Esophagus squamous epithelium (tissue), 5 donors: ENCODE measurements around the gene E2F4. TPM values are rescaled to one million over a fixed set of nuclear protein-coding genes. Genes with fewer than 3 reads are reported as not detected.

ENCODE experiments used
- DNase-seq: peaks from one replicate; lab custom pipeline; 2025; lab: John Stamatoyannopoulos, UW
- H3K27ac ChIP-seq, 4 donors: fragments of 200-600 bp; sonication (generic); one replicate each; pipeline ENCODE4 v1.5.1; 2016 to 2019; ENCODE audit warnings: mild to moderate bottlenecking in 1 of 4
- H3K27me3 ChIP-seq, 4 donors: fragments of 200-600 bp; sonication (generic); 1 replicate in 3 of 4; 2 replicates in 1 of 4; pipeline versions ENCODE4 v1.5.1 to v1.6.0; 2017 to 2021; ENCODE audit warnings: antibody characterized with exemption in 1 of 4
- H3K36me3 ChIP-seq, 3 donors: fragments of 200-600 bp; sonication (generic); one replicate each; pipeline ENCODE4 v1.5.1; 2016 to 2019
- H3K4me1 ChIP-seq, 3 donors: fragments of 200-600 bp; sonication (generic); one replicate each; pipeline ENCODE4 v1.5.1; 2017 to 2019
- H3K4me3 ChIP-seq, 4 donors: fragments of 200-600 bp; sonication (generic); 1 replicate in 3 of 4; 2 replicates in 1 of 4; pipeline ENCODE4 v1.5.1; 2016 to 2019; ENCODE audit warnings: mild to moderate bottlenecking in 2 of 4, moderate library complexity in 1 of 4
- H3K9me3 ChIP-seq, 3 donors: fragments of 200-600 bp; sonication (generic); one replicate each; pipeline ENCODE4 v1.5.1; 2016 to 2019
- POLR2A ChIP-seq, 4 donors: fragments of 450-650 bp; IDR thresholded peaks; one replicate each; pipeline ENCODE4 v1.6.1; 2017; ENCODE audit warnings: antibody characterized with exemption in 4 of 4, mild to moderate bottlenecking in 4 of 4, moderate library complexity in 3 of 4
- WGBS, 2 donors: methylation state at CpG; one replicate each; pipeline ENCODE4 v1.1.5; 2018; 5-methylcytosine and 5-hydroxymethylcytosine counted together
- intact Hi-C: fragments of 100-400 bp; cut with DNase I; formaldehyde crosslinking; loops from one replicate; pipeline ENCODE4 v1.15.0; 2022
- total RNA-seq, 4 donors: library from RNA; depleted of rRNA; stranded (reverse); fragments of >200 nt; gene quantifications; one replicate each; pipeline ENCODE4 v1.1.0, GENCODE V29; 2016
- TF ChIP-seq, protein P1 (sequence below), 6 experiments: fragments of 450-650 bp in 4 of 6; fragments of 200-600 bp in 2 of 6; sonication (generic) in 2 of 6; IDR thresholded peaks; one replicate each; pipeline ENCODE4 v1.5.1; 2016 to 2019; ENCODE audit warnings: antibody characterized with exemption in 6 of 6, mild to moderate bottlenecking in 4 of 6, moderate library complexity in 4 of 6
- donor health status: DM: yes; HTN: yes; CAD: no.

Gene E2F4
- total RNA-seq, 4 donors from 2014 or later = 66.1 to 96.9 (median 81.9) TPM

DNA sequence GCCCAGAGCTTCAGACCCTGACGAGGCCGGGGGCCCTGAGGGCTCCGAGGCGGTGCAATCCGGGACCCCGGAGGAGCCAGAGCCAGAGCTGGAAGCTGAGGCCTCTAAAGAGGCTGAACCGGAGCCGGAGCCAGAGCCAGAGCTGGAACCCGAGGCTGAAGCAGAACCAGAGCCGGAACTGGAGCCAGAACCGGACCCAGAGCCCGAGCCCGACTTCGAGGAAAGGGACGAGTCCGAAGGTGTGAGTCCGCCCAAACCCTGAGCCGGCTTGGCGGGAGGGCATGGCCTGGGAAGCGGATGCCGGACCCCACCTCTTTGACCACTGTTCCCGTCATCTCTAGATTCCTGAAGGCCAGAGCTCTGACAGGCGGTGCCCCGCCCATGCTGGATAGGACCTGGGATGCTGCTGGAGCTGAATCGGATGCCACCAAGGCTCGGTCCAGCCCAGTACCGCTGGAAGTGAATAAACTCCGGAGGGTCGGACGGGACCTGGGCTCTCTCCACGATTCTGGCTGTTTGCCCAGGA, 17.2 kb upstream of the E2F4 start:
- H3K4me3 ChIP-seq = peak overlapping the region; percentile 37 to 69 (median 51)
- H3K27me3 ChIP-seq = peaks cover 0 to 4% (median 0%) of the 10 kb centered on the region in 4 donors
- H3K36me3 ChIP-seq = peaks cover 0 to 12% (median 0%) of the 10 kb centered on the region in 3 donors
- H3K27ac ChIP-seq = peak overlapping the region; percentile 94 to 97 (median 94)
- H3K9me3 ChIP-seq = no peaks in the 10 kb centered on the region
- DNase-seq = no peak
- WGBS, 2 donors = 31 to 55% methylated on average over 8 to 12 of the region's 31 CpGs
- intact Hi-C loops = no loop called here
- peaks cover 60 to 99% (median 66%) of the 10 kb centered on the region in 3 donors for H3K4me1 ChIP-seq
- TF ChIP-seq POLR2A (IDR thresholded peaks at IDR 0.05) = no peak

GRCh38 chr16:67176662-67177061, 15.3 kb upstream of the E2F4 start:
- no peak for TF ChIP-seq POLR2A (IDR thresholded peaks at IDR 0.05)
- TF ChIP-seq, protein P1, sequence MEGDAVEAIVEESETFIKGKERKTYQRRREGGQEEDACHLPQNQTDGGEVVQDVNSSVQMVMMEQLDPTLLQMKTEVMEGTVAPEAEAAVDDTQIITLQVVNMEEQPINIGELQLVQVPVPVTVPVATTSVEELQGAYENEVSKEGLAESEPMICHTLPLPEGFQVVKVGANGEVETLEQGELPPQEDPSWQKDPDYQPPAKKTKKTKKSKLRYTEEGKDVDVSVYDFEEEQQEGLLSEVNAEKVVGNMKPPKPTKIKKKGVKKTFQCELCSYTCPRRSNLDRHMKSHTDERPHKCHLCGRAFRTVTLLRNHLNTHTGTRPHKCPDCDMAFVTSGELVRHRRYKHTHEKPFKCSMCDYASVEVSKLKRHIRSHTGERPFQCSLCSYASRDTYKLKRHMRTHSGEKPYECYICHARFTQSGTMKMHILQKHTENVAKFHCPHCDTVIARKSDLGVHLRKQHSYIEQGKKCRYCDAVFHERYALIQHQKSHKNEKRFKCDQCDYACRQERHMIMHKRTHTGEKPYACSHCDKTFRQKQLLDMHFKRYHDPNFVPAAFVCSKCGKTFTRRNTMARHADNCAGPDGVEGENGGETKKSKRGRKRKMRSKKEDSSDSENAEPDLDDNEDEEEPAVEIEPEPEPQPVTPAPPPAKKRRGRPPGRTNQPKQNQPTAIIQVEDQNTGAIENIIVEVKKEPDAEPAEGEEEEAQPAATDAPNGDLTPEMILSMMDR (IDR thresholded peaks at IDR 0.05) = no peak
- H3K27me3 ChIP-seq = no peaks in the 10 kb centered on the region
- WGBS, 2 donors = 66 to 77% methylated on average over 5 to 8 of the region's 12 CpGs
- H3K27ac ChIP-seq = no peak overlapping the region
- intact Hi-C loops = no loop called here
- no peak for DNase-seq
- H3K4me3 ChIP-seq = no peak overlapping the region
- H3K4me1 ChIP-seq = peaks cover 48 to 99% (median 60%) of the 10 kb centered on the region in 3 donors
- H3K36me3 ChIP-seq = peaks cover 0 to 12% (median 0%) of the 10 kb centered on the region in 3 donors
- H3K9me3 ChIP-seq = no peaks in the 10 kb centered on the region

DNA sequence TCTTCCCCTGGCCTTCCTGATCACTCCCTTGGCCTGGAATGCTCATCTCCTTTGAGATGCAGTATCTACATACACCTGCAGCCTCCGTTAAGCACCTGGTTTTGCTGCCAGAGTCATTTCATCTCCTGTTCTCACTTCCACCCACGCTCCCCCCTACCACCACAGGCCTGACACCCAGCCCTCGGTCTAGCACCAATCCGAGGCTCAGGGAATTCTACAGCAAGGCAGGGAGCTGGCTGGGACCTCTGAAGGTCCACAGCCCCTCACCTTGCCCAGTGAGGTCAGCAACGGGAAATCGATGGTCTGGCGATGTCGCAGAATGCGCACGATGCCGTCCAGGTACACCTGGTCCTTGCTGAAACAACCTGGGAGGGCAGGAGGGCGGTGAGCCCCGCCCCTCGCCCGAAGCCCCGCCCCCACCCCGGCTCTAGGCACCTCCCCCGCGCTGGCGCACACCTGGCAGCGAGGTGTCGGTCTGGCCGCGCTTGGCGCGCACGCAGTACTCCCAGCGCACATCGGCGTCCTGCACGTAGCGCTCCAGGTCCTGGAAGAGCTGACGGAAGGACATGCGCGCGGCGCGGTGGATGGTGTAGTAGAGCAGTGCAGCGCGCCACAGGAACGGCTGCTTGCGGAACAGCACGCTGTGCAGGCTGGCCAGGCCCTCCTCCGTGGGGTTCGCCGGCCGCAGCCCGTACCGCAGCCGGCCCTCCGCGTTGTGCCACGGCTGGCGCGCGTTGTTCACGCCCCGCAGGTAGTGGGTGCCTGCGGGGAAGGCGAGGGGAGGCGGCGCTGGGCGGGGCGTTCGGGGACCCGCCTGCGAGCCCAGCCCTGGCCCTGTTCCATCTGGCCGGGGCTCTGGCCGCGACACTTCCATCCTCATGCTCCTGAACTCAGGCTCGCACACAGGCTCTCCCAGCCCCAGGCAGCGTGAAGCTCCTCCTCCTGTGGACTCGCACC, 13.9 kb upstream of the E2F4 start:
- no peaks in the 10 kb centered on the region for H3K27me3 ChIP-seq
- WGBS, 2 donors = 4 to 9% methylated on average over 3 to 11 of the region's 73 CpGs
- intact Hi-C loops = no loop called here
- peak overlapping the region; percentile 38 to 70 (median 50) for H3K4me3 ChIP-seq
- no peaks in the 10 kb centered on the region for H3K9me3 ChIP-seq
- TF ChIP-seq, protein P1 (IDR thresholded peaks at IDR 0.05) = peak in 2 of 6 experiments; percentile 20 to 28
- peak in 2 of 4 donors; percentile 26 to 56 for TF ChIP-seq POLR2A (IDR thresholded peaks at IDR 0.05)
- H3K4me1 ChIP-seq = peaks cover 48 to 100% (median 65%) of the 10 kb centered on the region in 3 donors
- H3K27ac ChIP-seq = peak overlapping the region; percentile 74 to 90 (median 84)
- DNase-seq = no peak
- peaks cover 0 to 12% (median 0%) of the 10 kb centered on the region in 3 donors for H3K36me3 ChIP-seq

DNA sequence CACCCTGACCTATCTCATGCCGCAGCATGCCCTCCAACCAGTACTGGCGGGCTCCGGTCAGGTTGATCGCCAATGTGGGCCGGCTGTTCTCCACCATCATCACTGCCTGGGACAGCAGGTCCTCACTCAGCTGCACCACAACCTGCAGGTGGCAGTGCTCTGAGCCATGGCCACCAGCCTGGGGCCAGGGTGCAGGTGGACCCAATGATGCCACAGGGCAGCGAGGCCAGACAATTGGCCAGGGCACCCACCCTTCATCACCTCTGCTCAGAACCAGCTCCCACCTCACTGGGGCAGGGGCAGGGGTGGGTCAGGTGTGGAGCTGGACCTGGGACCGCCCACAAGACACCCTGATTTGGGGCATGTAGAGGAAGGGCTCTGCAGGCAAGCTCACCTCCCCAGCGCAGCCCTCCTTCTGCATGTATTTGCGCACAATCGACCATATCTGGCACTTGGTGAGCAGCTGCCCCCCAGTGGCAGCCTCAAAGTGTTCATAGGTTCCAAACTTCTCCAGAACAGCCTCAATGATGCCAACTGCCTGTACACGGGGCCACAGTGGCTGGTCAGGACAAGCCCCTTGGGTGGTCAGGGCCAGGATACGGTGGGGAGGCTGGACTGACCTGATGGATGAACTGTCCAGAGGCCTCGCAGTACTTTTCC, 12.4 kb upstream of the E2F4 start:
- TF ChIP-seq, protein P1 (IDR thresholded peaks at IDR 0.05) = peak in 4 of 6 experiments; percentile 9 to 34 (median 20)
- no peak for TF ChIP-seq POLR2A (IDR thresholded peaks at IDR 0.05)
- Histone ChIP-seq H3K4me1 (peaks cover 39 to 94% (median 59%) of the 10 kb centered on the region in 3 donors), H3K4me3 (no peak overlapping the region), H3K27me3 (no peaks in the 10 kb centered on the region), H3K9me3 (no peaks in the 10 kb centered on the region), H3K36me3 (peaks cover 0 to 12% (median 0%) of the 10 kb centered on the region in 3 donors), H3K27ac (peak overlapping the region; percentile 74 to 90 (median 84))
- DNase-seq = no peak
- intact Hi-C loops = no loop called here
- WGBS, 2 donors = 59 to 60% methylated on average over 6 to 8 of the region's 13 CpGs

DNA sequence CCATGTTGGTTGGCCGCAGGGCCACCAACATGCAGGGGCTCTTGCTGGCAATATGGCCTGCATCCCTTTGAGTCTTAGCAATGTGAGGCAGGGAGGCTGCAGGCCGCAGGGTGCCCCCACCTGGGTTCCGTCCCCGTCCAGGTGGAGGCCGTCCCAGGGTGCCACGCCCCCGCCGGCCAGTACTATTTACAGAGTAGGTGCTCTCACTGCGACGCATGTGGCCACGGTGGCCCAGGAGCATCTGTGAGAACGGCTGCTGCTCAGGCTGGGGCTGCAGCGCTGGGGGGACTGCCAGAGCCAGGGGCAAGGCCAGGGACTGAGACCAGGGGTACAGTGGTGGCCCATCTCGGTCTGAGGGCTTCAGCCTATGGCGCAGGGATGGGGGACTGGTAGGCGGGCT, 11.8 kb upstream of the E2F4 start:
- no peak for TF ChIP-seq POLR2A (IDR thresholded peaks at IDR 0.05)
- TF ChIP-seq, protein P1 (IDR thresholded peaks at IDR 0.05) = no peak
- no peak for DNase-seq
- Histone ChIP-seq H3K36me3 (peaks cover 0 to 12% (median 0%) of the 10 kb centered on the region in 3 donors), H3K27ac (peak overlapping the region in 2 of 4 donors; percentile 88 to 90), H3K4me1 (peaks cover 39 to 94% (median 59%) of the 10 kb centered on the region in 3 donors), H3K9me3 (no peaks in the 10 kb centered on the region), H3K4me3 (no peak overlapping the region), H3K27me3 (no peaks in the 10 kb centered on the region)
- intact Hi-C loops = no loop called here
- WGBS, 2 donors = 80 to 100% methylated on average over 1 of the region's 16 CpGs
